B cell (primary cell): ENCODE results near the gene MIS18A.

Experiments
- EZH2 ChIP-seq: IDR thresholded peaks from 2 replicates; pipeline ENCODE4 v1.6.1; 2012; ENCODE audit warnings: borderline replicate concordance, low read depth, mild to moderate bottlenecking, moderate library complexity, low read length; ENCODE audit not compliant: insufficient read depth, poor library complexity, severe bottlenecking
- TF ChIP-seq, protein P1 (sequence below): fragments of 200-600 bp; IDR thresholded peaks from one replicate; pipeline ENCODE4 v1.8.0; 2022; ENCODE audit warnings: antibody characterized with exemption, mild to moderate bottlenecking

DNA sequence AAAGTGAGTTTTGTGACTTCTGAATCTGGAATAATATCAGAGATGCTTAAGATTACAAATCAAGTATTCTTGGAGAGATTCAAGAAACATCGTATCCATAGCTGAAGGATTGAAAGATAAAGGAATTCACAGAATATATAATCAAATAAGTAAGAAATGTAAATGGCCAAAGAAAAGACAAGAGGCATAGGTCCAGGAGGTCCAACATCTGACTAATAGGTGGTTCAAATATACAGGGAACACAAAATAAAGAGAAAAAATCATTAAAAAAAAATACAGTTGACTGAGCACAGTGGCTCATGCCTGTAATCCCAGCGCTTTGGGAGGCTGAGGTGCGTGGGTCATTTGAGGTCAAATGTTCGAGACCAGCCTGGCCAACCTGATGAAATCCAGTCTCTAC is 6.6 kb upstream of the MIS18A start:
- TF ChIP-seq EZH2: no peak
- TF ChIP-seq, protein P1, sequence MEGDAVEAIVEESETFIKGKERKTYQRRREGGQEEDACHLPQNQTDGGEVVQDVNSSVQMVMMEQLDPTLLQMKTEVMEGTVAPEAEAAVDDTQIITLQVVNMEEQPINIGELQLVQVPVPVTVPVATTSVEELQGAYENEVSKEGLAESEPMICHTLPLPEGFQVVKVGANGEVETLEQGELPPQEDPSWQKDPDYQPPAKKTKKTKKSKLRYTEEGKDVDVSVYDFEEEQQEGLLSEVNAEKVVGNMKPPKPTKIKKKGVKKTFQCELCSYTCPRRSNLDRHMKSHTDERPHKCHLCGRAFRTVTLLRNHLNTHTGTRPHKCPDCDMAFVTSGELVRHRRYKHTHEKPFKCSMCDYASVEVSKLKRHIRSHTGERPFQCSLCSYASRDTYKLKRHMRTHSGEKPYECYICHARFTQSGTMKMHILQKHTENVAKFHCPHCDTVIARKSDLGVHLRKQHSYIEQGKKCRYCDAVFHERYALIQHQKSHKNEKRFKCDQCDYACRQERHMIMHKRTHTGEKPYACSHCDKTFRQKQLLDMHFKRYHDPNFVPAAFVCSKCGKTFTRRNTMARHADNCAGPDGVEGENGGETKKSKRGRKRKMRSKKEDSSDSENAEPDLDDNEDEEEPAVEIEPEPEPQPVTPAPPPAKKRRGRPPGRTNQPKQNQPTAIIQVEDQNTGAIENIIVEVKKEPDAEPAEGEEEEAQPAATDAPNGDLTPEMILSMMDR: no peak
